AG04449 (cell line): Measurements from ENCODE around the gene SLC35G6.

ENCODE experiments used
- CTCF ChIA-PET: fragments of 350-600 bp; formaldehyde crosslinking; extraction: SDS; loops from one replicate; lab custom pipeline; 2021; ENCODE audit warnings: antibody characterized with exemption; lab: Yijun Ruan, JAX
- POLR2A ChIA-PET: fragments of 400-600, 350-600 bp; formaldehyde crosslinking; extraction: SDS; loops from one replicate; lab custom pipeline; 2020; ENCODE audit warnings: antibody characterized with exemption, inconsistent platforms; lab: Yijun Ruan, JAX
- DNase-seq: peaks from one replicate; pipeline ENCODE4 v3.0.0-alpha.2; 2010; ENCODE audit warnings: low read depth, low spot score
- H3K4me3 ChIP-seq: 2 replicates; pipeline ENCODE4 v1.5.1; 2011; ENCODE audit warnings: low read depth, mild to moderate bottlenecking, control low read depth, low read length
- TF ChIP-seq, protein P1 (sequence below): IDR thresholded peaks from one replicate; pipeline ENCODE4 v1.5.1; 2011; ENCODE audit warnings: mild to moderate bottlenecking, moderate library complexity, low read length, control low read depth, inconsistent platforms; ENCODE audit not compliant: insufficient read depth; ENCODE audit errors: missing control alignments

SLC35G6 gene

DNA sequence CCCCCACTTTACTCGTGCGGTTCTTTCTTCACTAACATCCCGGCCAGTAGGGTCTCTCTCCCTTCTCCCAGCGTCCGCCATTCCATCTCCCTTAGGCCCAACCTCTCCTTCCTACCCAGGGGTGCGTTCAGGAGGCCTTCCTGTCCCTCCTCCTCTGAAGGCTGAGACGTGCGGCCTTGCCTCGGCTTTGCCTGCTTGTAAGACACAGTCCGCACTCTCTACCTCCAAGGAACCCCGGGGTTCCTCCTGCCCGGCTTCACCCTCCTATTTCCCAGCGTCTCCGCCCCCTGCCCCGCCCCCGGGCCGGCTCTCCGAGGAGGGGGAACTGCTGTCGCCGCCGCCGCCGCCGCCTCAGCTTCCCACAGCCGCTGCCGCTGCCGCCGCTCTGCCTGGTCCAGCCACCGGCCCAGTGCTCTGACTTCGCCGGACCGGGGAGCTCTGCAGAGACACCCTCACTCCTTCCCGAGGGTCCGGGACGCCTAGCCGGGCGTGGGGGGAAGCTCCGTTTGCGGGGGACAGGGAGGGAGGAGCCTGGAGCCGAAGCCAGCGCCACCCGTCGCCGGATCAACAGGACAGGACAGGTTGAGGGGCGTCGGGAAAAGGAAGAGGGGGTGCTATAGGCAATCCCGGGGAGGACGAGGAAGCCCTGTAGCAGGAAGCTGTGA lies 43.2 kb upstream of the SLC35G6 start:
- H3K4me3 ChIP-seq = peak overlapping the region; percentile 47
- CTCF ChIA-PET = interaction anchor here (0.9 to 5.3 kb wide), 8 partner anchors 10 to 123 kb away, joined by 3 to 62 read pairs (median 6); partner anchors contain the start of genes CHRNB1, SLC35G6, SPEM1 and TMEM95
- POLR2A ChIA-PET = interaction anchor here (1.3 to 1.8 kb wide), 2 partner anchors 42 to 46 kb away, joined by 5 to 6 read pairs; partner anchors contain the start of genes POLR2A and ZBTB4
- TF ChIP-seq, protein P1, sequence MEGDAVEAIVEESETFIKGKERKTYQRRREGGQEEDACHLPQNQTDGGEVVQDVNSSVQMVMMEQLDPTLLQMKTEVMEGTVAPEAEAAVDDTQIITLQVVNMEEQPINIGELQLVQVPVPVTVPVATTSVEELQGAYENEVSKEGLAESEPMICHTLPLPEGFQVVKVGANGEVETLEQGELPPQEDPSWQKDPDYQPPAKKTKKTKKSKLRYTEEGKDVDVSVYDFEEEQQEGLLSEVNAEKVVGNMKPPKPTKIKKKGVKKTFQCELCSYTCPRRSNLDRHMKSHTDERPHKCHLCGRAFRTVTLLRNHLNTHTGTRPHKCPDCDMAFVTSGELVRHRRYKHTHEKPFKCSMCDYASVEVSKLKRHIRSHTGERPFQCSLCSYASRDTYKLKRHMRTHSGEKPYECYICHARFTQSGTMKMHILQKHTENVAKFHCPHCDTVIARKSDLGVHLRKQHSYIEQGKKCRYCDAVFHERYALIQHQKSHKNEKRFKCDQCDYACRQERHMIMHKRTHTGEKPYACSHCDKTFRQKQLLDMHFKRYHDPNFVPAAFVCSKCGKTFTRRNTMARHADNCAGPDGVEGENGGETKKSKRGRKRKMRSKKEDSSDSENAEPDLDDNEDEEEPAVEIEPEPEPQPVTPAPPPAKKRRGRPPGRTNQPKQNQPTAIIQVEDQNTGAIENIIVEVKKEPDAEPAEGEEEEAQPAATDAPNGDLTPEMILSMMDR = no peak
- DNase-seq = no peak

DNA sequence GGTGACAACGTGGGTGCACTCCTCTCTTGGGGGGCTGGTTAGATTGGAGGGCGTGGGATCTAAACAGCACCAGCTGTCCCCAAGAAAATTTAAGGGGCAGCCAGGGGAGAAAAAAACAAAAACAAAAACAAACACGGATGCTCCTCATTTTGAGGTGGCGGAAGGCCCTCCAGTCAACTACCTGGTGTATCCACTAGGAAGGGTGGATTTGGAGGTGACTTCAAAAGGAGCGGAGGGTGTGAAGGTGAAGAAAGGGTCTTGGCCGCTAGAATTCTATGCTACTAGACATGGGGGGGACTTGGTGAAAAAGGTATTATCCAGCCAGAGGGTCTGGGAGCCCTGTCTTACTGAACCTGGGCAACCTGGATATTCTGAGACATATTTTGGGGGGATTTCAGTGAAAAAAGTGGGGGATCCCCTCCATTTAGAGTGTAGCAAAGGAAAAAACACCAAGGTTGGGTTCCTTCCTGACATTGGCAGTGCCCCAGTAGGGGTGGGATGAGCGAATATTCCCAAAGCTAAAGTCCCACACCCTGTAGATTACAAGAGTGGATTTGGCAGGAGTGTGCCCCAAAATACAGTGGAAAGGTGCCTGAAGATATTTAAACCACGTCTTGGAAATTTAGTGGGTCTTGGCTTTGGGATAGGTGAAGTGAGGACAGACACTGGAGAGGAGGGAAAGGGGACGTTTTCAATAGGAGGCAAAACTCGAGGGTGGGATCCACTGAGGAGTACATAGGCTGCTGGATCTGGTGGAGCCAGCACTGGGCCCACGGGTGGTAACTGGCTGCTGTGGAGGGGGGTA lies 42.4 kb upstream of the SLC35G6 start:
- no peak for DNase-seq
- ChIA-PET POLR2A (interaction anchor here (1.3 kb wide), 1 partner anchor 46 kb away, joined by 5 read pairs; the partner anchor contains the start of gene POLR2A), CTCF (interaction anchor here (0.9 to 5.3 kb wide), 6 partner anchors 9 to 122 kb away, joined by 3 to 62 read pairs (median 5); partner anchors contain the start of genes CHRNB1, SLC35G6 and TMEM95)
- TF ChIP-seq, protein P1 = no peak
- peak overlapping the region; percentile 38 for H3K4me3 ChIP-seq

DNA sequence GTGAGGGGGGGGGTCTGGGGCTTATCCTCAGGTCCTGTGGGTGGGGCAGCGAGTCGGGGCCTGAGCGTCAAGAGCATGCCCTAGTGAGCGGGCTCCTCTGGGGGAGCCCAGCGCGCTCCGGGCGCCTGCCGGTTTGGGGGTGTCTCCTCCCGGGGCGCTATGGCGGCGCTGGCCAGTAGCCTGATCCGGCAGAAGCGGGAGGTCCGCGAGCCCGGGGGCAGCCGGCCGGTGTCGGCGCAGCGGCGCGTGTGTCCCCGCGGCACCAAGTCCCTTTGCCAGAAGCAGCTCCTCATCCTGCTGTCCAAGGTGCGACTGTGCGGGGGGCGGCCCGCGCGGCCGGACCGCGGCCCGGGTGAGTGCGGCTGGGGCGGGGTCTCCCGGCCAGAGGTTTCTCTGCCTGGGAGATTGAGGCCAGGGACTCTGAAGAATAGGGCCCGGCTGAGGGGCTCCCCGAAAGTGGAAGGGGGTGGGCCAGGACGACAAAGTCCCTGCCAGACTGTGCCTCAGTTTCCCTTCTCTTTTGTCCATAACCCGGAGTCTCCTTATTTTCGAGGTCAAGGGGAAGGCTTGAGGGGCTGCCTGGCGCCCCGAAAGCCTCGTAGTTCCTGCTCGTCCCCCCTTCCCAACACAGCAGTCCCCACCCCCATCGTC lies 41.7 kb upstream of the SLC35G6 start, which contains the start of gene FGF11:
FGF11 (plus strand) TSS at position 51 of the 651 bp plus-strand sequence; CDS start at position 160, 109 bp downstream.
- DNase-seq = no peak

DNA sequence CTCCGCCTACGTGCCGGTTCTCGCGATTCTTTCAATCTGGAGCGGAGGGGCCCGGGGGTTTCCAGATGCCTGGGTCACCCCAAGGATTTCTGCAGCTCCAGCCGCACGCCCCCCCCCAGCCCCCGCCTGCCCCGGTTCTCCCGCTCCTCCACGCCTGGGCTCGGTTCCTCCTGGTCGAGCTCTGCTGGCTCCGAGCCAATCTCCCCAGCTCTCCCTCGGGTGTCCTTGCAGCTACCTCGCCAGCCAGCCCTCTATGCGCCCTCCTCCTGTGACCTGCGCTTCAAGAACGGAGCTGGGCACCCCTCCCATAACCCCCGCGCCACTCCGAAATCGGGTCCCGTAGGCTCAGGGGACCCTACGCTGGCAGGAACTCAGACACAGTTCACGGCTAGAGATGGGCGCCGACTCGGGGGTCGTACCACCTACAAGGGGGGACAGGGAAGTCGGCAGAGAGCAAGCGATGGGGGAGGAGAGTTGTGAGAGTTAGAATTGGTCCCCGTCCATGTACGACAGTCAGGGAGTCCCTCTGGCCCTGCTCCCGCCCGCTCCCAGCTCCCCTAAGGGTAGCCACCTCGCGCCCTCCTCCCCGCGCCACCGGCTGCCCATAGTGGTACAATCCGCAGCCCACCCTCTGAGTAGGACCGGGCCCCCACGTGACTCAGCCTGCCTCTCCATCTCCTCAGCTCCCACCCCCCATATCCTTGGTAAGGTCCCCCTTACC lies 41.0 kb upstream of the SLC35G6 start:
- TF ChIP-seq, protein P1 = no peak
- ChIA-PET POLR2A (interaction anchor here (0.6 to 2.1 kb wide), 3 partner anchors 36 to 44 kb away, joined by 3 to 6 read pairs (median 6); partner anchors contain the start of genes POLR2A, TMEM256 and ZBTB4), CTCF (interaction anchor here (0.9 to 3.1 kb wide), 6 partner anchors 19 to 121 kb away, joined by 3 to 16 read pairs (median 4); partner anchors contain the start of gene TMEM95)
- DNase-seq = no peak
- H3K4me3 ChIP-seq = peak overlapping the region; percentile 38

More for the DNA sequence above, 41.7 kb upstream of the SLC35G6 start, which contains the start of gene FGF11:
- TF ChIP-seq, protein P1 = no peak
- CTCF ChIA-PET = interaction anchor here (1.0 to 5.3 kb wide), 6 partner anchors 38 to 121 kb away, joined by 3 to 52 read pairs (median 5); partner anchors contain the start of gene TMEM95
- POLR2A ChIA-PET = interaction anchor here (2.1 kb wide), 1 partner anchor 36 kb away, joined by 6 read pairs; the partner anchor contains the start of gene TMEM256
- H3K4me3 ChIP-seq = peak within 1 kb of the TSS; percentile 47

DNA sequence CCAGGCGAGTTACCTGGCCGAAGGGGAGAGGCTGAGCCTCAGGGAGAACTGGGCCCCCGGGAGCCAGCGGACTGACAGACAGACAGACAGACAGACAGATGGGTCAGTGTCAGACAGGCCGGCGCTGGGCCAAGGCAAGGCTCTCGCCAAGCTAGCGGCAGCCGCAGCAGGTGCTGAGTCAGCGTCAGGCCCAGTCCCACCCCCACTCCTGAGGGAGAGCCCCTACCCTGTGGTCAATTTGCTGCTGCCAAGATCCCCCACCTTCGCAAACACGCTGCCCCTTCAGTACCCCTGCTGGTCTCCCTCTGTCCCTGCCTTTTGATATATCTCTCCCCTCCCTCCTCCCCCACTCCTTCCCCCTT lies 40.4 kb upstream of the SLC35G6 start:
- ChIA-PET CTCF (interaction anchor here (0.9 to 3.1 kb wide), 9 partner anchors 14 to 247 kb away, joined by 3 to 16 read pairs (median 3); partner anchors contain the start of genes TMEM95, TP53 and WRAP53), POLR2A (interaction anchor here (0.6 to 2.1 kb wide), 5 partner anchors 37 to 75 kb away, joined by 3 to 6 read pairs (median 3); partner anchors contain the start of genes POLR2A, TMEM256 and ZBTB4)
- no peak for DNase-seq
- H3K4me3 ChIP-seq = peak overlapping the region; percentile 38
- TF ChIP-seq, protein P1 = peak; percentile 9
